HL-60 (cell line): ENCODE data around the gene ACACB.

Source experiments
- DNase-seq, 2 experiments: peaks; one replicate each; pipeline ENCODE4 v3.0.0-alpha.2; 2010 to 2020; ENCODE audit warnings: low read depth in 1 of 2, low spot score in 1 of 2
- H3K27ac ChIP-seq: fragments of 250-450 bp; sonication (Bioruptor Pico); replicated peaks from 2 replicates; pipeline ENCODE4 v1.5.1; 2020; ENCODE audit warnings: mild to moderate bottlenecking, moderate library complexity
- H3K27me3 ChIP-seq: fragments of 250-450 bp; sonication (Bioruptor Pico); 2 replicates; pipeline ENCODE4 v1.5.1; 2021; ENCODE audit warnings: mild to moderate bottlenecking, moderate library complexity; ENCODE audit not compliant: insufficient read depth, poor library complexity, severe bottlenecking
- H3K4me3 ChIP-seq: replicated peaks from 2 replicates; pipeline ENCODE4 v1.5.1; 2011; ENCODE audit warnings: mild to moderate bottlenecking, control low read depth, low read length; ENCODE audit not compliant: insufficient read depth
- CTCF ChIP-seq: IDR thresholded peaks from one replicate; pipeline ENCODE4 v1.5.1; 2011; ENCODE audit warnings: low read length, control low read depth, inconsistent platforms; ENCODE audit not compliant: insufficient read depth
- GABPA ChIP-seq: IDR thresholded peaks from 2 replicates; pipeline ENCODE4 v1.6.1; 2012; ENCODE audit warnings: low read depth
- POLR2AphosphoS5 ChIP-seq: IDR thresholded peaks from 2 replicates; pipeline ENCODE4 v1.6.1; 2012; ENCODE audit warnings: low read depth
- REST ChIP-seq: IDR thresholded peaks from 2 replicates; pipeline ENCODE4 v1.6.1; 2012; ENCODE audit warnings: low read depth; ENCODE audit not compliant: insufficient replicate concordance
- SPI1 ChIP-seq: IDR thresholded peaks from 2 replicates; pipeline ENCODE4 v1.6.1; 2012; ENCODE audit warnings: low read depth, mild to moderate bottlenecking, borderline replicate concordance

Gene ACACB

GRCh38 chr12:109244073-109244472, 127.7 kb downstream of the ACACB start:
- no peak for DNase-seq
- TF ChIP-seq SPI1: no peak
- no peak for TF ChIP-seq CTCF
- TF ChIP-seq REST: no peak
- TF ChIP-seq GABPA: no peak
- no peak for TF ChIP-seq POLR2AphosphoS5
- H3K27ac ChIP-seq: no peak overlapping the region
- no peaks in the 10 kb centered on the region for H3K27me3 ChIP-seq
- H3K4me3 ChIP-seq: no peak overlapping the region

- H3K27me3 ChIP-seq: no peaks in the 10 kb centered on the region
- no peak overlapping the region for H3K4me3 ChIP-seq
- TF ChIP-seq GABPA: no peak
- no peak for TF ChIP-seq SPI1
- no peak for TF ChIP-seq REST
- no peak for TF ChIP-seq POLR2AphosphoS5
- no peak for TF ChIP-seq CTCF
- no peak overlapping the region for H3K27ac ChIP-seq
- DNase-seq: no peak
Observed at GRCh38 chr12:109246221-109246620, 129.8 kb downstream of the ACACB start.

GRCh38 chr12:109247831-109248654, 131.7 kb downstream of the ACACB start:
- DNase-seq: no peak
- no peak overlapping the region for H3K4me3 ChIP-seq
- no peaks in the 10 kb centered on the region for H3K27me3 ChIP-seq
- H3K27ac ChIP-seq: no peak overlapping the region
- TF ChIP-seq CTCF (no peak), SPI1 (no peak)

GRCh38 chr12:109250523-109250922, 134.1 kb downstream of the ACACB start:
- Histone ChIP-seq H3K4me3 (no peak overlapping the region), H3K27me3 (no peaks in the 10 kb centered on the region), H3K27ac (no peak overlapping the region)
- DNase-seq: no peak
- no peak for TF ChIP-seq CTCF
- TF ChIP-seq SPI1: no peak
- no peak for TF ChIP-seq REST
- no peak for TF ChIP-seq GABPA
- TF ChIP-seq POLR2AphosphoS5: no peak
